Measurements from ENCODE around the gene DHX40.
"Not testable (repeated sequence)": the region's sequence is repeated elsewhere in the genome, so short reads cannot be mapped to it uniquely, and the experiment has no call there.

The DHX40 gene

DNA sequence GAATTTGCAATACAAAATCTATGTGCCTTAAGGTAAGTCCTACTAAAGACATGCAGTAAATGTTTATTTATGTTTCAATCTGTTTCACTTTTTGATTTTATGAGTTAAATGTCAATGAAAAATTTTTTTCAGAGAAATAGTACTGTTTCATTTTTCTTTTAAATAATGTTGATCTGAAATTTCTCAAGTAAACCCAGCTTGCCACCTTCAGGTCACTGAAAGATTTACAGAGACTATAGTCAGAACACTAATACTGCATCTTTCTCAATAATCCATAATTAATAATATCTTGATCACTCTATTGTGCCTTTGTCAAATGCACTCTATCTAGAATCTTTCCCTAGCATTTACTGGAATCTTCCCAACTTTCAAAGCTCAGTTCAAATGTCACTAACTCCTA lies 6.5 kb upstream of the DHX40 start:
- DNase-seq = no peak

DNA sequence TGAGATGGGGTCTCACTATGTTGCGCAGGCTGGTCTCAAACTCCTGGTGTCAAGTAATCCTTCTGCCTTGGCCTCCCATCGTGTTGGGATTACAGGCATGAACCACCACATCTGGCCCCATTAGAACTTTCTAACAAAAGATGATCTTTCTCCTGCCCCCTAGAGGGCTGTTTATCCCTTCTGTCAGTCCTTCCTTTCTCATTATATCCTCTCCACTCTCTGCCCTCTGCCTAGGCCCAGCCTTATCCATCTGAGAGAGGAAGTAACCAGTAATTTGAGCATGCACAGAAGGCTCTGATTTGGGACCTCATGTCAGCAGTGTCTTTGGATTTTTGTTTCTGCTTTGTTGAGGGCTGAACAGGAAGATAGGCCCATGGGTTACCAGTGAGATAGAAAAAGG lies 4.4 kb upstream of the DHX40 start:
- no peak for DNase-seq

GRCh38 chr17:59565959-59566324 lies 532 bp downstream of the DHX40 start:
- DNase-seq = peak in 3 of 4 experiments; percentile 5 to 25 (median 7)

DNA sequence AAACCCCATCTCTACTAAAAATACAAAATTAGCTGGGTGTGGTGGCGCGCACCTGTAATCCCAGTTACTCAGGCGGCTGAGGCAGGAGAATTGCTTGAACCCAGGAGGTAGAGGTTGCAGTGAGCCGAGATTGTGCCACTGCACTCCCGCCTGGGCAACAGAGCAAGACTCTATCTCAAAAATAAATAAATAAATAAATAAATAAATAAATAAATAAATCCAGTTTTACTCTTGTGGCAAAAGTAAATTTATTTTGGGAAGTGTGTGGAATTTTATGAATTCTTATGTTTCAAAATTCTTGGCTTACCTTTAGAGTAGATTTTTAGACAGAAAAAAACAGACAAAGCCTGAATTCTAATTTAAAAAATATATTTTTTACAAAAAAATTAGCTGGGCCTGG lies 3.7 kb downstream of the DHX40 start:
- not testable (repeated sequence) for DNase-seq

- DNase-seq = no peak
Observed at GRCh38 chr17:59572301-59572924, 7.0 kb downstream of the DHX40 start.

GRCh38 chr17:59584168-59584567 lies 18.8 kb downstream of the DHX40 start:
- not testable (repeated sequence) for DNase-seq

GRCh38 chr17:59600169-59600568 lies 34.8 kb downstream of the DHX40 start:
- no peak for DNase-seq

GRCh38 chr17:59601130-59601529 lies 35.7 kb downstream of the DHX40 start:
- no peak for DNase-seq

DNA sequence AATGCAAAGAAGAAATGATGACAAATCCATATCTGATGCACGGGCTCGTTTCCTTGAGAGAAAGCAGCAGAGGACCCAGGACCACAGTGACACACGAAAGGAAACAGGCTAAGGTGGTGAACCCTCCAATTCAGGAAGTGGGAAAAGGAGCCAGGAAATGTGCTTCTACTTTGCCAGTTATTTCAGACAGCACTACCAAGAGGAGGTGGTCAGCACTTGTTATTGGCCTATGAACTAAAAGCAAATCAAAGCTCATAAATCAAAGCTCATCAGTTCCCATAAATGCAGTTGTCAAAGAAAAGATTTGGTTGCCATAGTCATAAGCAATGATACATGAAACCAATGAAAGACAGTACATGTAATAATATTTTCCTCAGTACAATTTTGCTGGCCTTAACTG lies 41.7 kb downstream of the DHX40 start:
- DNase-seq = no peak

DNA sequence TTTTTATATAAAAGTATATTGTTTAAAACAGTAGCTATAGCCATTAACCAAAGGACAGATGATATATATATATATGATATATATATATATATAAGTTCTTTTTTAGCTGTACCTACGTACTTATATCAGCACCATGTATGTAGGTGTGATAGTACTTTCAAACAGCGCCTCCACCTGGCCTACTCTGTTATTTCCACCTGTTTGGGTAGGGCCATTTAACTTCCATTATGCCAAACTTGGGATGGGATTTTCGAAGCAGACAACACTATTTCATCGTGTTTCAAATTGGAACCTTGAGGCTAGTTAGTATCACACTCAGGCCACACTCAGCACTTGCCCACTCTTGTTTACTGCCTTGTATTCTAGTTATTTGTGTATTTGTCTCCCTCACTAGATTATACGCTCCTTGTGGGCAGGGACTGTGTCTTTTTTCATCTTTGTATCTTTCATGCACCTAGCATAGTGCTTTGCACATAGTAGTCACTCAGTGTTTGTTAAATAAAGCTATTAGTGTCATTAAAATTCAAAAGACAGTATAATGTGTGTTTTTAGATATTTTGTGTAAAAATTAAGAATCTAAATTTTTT lies 42.5 kb downstream of the DHX40 start:
- no peak for DNase-seq

DNA sequence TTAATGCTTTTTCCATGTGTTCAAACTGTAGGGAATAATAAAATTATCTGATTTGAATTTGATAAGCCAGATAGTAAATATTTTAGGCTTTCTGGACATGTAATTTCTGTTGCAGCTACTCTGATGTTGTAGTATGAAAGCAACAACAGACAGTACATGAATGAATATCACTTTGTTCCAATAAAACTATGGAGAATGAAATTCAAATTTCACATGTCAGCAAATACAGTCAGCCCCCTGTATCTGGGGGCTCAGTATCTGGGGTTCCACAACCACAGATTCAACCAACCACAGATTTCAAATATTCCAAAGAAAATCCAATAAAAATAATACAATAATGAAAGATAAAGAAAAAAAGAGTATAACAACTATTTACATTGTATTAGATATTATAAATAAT lies 46.1 kb downstream of the DHX40 start:
- no peak for DNase-seq

DNA sequence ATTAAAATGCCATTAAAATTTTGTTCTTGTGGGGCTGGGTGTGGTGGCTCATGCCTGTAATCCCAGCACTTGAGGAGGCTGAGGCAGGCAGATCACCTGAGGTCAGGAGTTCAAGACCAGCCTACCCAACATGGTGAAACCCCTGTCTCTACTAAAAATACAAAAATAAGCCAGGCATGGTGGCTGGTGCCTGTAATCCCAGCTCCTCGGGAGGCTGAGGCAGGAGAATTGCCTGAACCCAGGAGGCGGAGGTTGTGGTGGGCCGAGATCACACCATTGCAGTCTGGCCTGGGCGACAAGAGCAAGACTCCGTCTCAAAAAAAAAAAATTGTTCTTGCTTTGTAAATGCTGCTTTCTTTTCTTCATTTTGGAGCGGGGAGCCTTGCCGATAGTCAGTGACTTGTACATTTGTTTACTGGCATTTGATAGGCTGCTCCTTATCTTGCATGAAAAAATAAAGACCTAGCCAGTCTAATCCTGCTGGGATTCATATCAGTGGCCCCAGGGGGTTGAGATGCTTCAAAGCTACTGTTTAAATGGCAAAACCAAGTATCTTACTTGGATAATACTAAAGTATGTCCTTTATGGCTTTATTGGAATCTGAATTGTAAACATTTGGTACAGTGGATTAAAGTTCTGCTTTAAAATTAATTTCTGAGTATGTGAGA lies 51.0 kb downstream of the DHX40 start:
- no peak for DNase-seq

DNA sequence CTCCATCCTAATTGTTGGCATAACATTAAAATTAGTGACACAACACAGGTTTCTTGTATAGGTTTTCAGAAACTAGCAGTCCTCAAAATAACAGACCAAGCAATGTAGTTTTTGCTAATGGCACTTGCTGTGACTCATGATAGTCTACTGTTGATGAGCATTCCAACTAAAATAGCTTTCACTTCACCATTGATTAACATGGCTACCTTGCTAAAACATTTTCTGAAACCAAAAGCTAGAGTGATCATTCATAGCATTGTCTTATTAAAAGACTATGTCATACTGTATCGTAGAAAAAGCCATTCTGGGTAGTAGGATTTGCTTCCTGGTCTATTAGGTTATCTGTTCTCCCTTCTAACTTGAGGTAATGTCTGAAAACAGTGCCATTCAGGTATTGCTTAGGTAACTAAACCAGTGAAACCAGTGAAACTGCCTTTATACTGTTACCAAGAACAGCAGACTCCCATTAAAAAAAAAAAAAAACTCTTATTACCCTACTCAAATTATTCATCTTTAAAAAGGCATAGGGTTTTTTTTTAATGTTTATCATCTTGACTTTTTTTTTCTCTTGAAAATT lies 51.8 kb downstream of the DHX40 start:
- no peak for DNase-seq

- no peak for DNase-seq
Observed at GRCh38 chr17:59619035-59619297, 53.6 kb downstream of the DHX40 start.

GRCh38 chr17:59619298-59620063 lies 54.1 kb downstream of the DHX40 start, which contains the start of gene CLTC:
Gene CLTC, plus strand, starts transcription at chr17:59619895. Its CDS starts 237 bp downstream, at chr17:59620132.
- peak; percentile 81 to 87 (median 83) for DNase-seq

DNA sequence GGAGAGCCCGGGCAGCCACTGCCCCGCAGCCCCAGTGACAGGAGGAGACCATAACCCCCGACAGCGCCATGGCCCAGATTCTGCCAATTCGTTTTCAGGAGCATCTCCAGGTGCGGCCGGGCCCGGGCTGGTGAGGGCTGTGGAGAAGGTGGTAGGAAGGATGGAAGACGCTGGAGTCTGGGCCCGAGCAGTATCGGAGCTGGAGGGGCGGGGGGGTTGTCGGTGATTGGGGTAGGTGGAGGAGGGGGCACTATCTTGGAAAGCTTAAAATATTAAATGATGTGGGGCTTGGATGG lies 54.6 kb downstream of the DHX40 start:
- no peak for DNase-seq

DNA sequence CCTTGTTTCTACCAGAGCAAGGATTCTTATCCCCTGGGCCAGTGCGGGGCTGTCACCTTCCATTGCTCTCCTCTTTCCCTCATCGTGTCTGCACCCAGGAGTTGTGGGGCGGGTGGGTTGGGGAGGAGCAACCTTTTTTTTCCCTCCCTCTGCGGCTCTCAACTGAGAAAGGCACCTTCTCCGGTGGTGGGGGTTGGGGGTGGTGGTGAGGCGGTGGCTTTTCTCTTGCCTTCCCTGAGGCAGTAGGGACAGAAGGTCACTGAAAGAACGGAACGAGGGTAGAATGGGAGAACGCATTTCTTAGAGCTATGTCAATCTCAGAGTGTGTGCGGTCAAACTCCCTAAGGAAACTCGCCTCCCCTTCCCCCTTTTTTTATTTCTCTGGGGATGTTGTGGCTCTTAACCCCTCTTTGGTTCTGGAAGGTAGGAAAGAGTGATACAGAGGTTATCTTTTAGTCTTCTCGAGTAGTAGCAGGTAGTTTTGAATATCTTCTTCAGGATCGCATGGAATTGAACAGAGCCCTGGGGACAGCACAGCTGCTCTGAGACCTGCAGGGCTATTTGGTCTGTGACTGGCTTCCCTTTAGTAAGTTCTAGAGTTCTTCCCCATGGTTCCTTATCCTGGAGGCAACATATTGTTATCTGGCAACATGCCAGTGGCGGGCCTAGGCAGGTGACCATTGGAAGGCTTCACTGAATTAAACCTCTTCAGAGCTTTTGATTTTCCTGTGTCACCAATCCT lies 55.3 kb downstream of the DHX40 start:
- peak in 3 of 4 experiments; percentile 2 to 11 (median 7) for DNase-seq

GRCh38 chr17:59621771-59622170 lies 56.4 kb downstream of the DHX40 start:
- DNase-seq = no peak

- DNase-seq = no peak
Observed at GRCh38 chr17:59623151-59623550, 57.7 kb downstream of the DHX40 start.

- DNase-seq = no peak
Observed at GRCh38 chr17:59626756-59627155, 61.3 kb downstream of the DHX40 start.

DNA sequence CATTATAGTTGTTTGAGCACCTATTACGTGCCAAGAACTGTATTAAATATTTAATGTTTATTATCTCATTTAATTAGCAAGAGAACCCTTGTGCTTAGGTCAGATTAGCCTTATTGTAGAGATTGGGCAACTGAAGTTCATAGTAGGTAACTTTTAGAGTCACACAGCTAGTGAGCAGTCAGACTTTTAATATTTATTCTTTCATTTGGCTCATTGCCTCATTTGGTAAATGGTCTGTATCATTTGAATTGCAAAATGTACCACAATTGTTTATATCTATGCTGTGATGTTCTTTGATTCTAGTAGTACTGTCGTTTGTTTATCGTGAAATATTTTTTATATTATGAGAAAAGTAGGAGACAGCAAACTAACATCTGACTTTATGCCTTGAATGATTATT lies 61.9 kb downstream of the DHX40 start:
- no peak for DNase-seq

DNA sequence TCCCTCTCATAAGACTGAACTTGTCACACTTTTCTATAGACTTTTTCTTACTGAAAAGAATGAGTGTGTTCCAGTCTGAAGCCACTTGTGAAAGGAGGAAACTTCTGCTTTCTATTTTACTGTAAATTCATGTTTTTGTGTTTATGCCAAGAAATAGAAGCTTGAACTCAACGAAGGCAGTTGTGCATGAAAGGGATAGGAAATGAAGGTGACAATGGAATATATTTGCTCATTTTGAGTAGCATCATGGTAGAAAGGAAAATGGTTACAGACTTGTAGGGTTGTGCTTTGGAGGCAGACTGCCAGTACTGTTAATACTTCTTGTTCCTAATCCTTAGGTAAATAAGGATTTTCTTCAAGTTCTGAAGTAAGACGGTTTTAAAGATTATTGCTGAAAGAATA lies 62.4 kb downstream of the DHX40 start:
- DNase-seq = no peak

GRCh38 chr17:59629174-59629573 lies 63.8 kb downstream of the DHX40 start:
- DNase-seq = no peak
